PFSK-1 (cell line): Measurements from ENCODE around the gene CGB2.

Source experiments
- REST ChIP-seq, 2 experiments: IDR thresholded peaks; 2 replicates each; pipeline versions ENCODE4 v1.6.1 to v1.8.0; 2011 to 2012; ENCODE audit warnings: low read depth in 2 of 2, low read length in 2 of 2, control low read depth in 1 of 2, inconsistent platforms in 1 of 2, mild to moderate bottlenecking in 1 of 2, moderate library complexity in 1 of 2; ENCODE audit not compliant: insufficient read depth in 1 of 2
- SIN3A ChIP-seq: IDR thresholded peaks from 2 replicates; pipeline ENCODE4 v1.6.1; 2012; ENCODE audit warnings: mild to moderate bottlenecking, low read length, moderate library complexity, borderline replicate concordance; ENCODE audit not compliant: insufficient read depth
- TAF1 ChIP-seq: IDR thresholded peaks from 2 replicates; pipeline ENCODE4 v1.6.1; 2012; ENCODE audit warnings: low read length, control low read depth, borderline replicate concordance; ENCODE audit not compliant: insufficient read depth

- no peak for TF ChIP-seq SIN3A
- no peak for TF ChIP-seq TAF1
- no peak for TF ChIP-seq REST (IDR thresholded peaks at IDR 0.05; ENCODE audit: insufficient read depth in 1 of 2, low read depth in 2 of 2, low read length in 2 of 2)
Measured at GRCh38 chr19:49081273-49081672, 49.6 kb downstream of the CGB2 start.
